IMR-90 (cell line): ENCODE measurements around the gene RFX2. TPM values are rescaled to one million over a fixed set of nuclear protein-coding genes. Genes with fewer than 3 reads are reported as not detected.

Experiments
- ATAC-seq: fragments of 200-7000 bp; cut with Tn5 transposase; 2 replicates; pipeline ENCODE4 v1.9.1; 2020; ENCODE audit warnings: low read depth, mild to moderate bottlenecking, moderate library complexity
- BruUV-seq: library from RNA; stranded (reverse); fragments of 400-500 nt; replicated peaks from 2 replicates; lab custom pipeline; 2021; lab: Mats Ljungman, UMichigan
- CTCF ChIA-PET: fragments of 300-600 bp; formaldehyde crosslinking; extraction: SDS; loops from one replicate; lab custom pipeline; 2021; ENCODE audit warnings: antibody characterized with exemption; lab: Yijun Ruan, JAX
- POLR2A ChIA-PET: fragments of 300-600 bp; sonication (Branson Sonifier 250); formaldehyde crosslinking; loops from one replicate; lab custom pipeline; 2022; ENCODE audit warnings: antibody characterized with exemption; ENCODE audit not compliant: unreplicated experiment; lab: Charles Lee
- DNase-seq: peaks from one replicate; pipeline ENCODE4 v3.0.0; 2013
- H2AFZ ChIP-seq: replicated peaks from 2 replicates; pipeline ENCODE3; 2013; ENCODE audit warnings: low read length, mild to moderate bottlenecking; ENCODE audit not compliant: poor library complexity
- H2AK5ac ChIP-seq: 2 replicates; pipeline ENCODE4 v1.6.1; 2013; ENCODE audit warnings: low read depth, low read length, inconsistent platforms
- H2AK9ac ChIP-seq: replicated peaks from 2 replicates; pipeline ENCODE3; 2013; ENCODE audit warnings: mild to moderate bottlenecking, low read depth, low read length, moderate library complexity; ENCODE audit not compliant: poor library complexity
- H2BK120ac ChIP-seq: 2 replicates; pipeline ENCODE4 v1.6.1; 2013; ENCODE audit warnings: low read depth, low read length, inconsistent platforms
- H2BK15ac ChIP-seq: 3 replicates; pipeline ENCODE4 v1.6.1; 2013; ENCODE audit warnings: low read depth, low read length, inconsistent platforms
- H2BK20ac ChIP-seq: 2 replicates; pipeline ENCODE4 v1.6.1; 2013; ENCODE audit warnings: low read depth, mild to moderate bottlenecking, inconsistent platforms, low read length, moderate library complexity
- H2BK5ac ChIP-seq: 2 replicates; pipeline ENCODE4 v1.6.1; 2013; ENCODE audit warnings: mild to moderate bottlenecking, low read depth, low read length, inconsistent platforms; ENCODE audit not compliant: poor library complexity, severe bottlenecking
- H3K14ac ChIP-seq: replicated peaks from 2 replicates; pipeline ENCODE4 v1.6.1; 2013; ENCODE audit warnings: low read depth, low read length, inconsistent platforms
- H3K18ac ChIP-seq: 2 replicates; pipeline ENCODE4 v1.6.1; 2013; ENCODE audit warnings: low read depth, low read length, control low read depth
- H3K23ac ChIP-seq: 2 replicates; pipeline ENCODE4 v1.6.1; 2013; ENCODE audit warnings: low read depth, low read length, inconsistent platforms
- H3K27ac ChIP-seq: 2 replicates; pipeline ENCODE4 v1.5.1; 2013; ENCODE audit warnings: mild to moderate bottlenecking, control low read depth, low read length; ENCODE audit not compliant: insufficient read depth
- H3K27me3 ChIP-seq: 2 replicates; pipeline ENCODE4 v1.6.1; 2013; ENCODE audit warnings: low read length; ENCODE audit not compliant: control insufficient read depth, insufficient read depth
- H3K36me3 ChIP-seq: 2 replicates; pipeline ENCODE4 v1.6.1; 2013; ENCODE audit warnings: low read length, mixed read lengths; ENCODE audit not compliant: control insufficient read depth, insufficient read depth
- H3K4ac ChIP-seq: 2 replicates; pipeline ENCODE4 v1.6.1; 2013; ENCODE audit warnings: low read depth, low read length, inconsistent platforms
- H3K4me1 ChIP-seq: 2 replicates; pipeline ENCODE4 v1.6.1; 2013; ENCODE audit warnings: low read length, mixed read lengths; ENCODE audit not compliant: control insufficient read depth, insufficient read depth
- H3K4me2 ChIP-seq: 2 replicates; pipeline ENCODE4 v1.6.1; 2013; ENCODE audit warnings: low read depth, mild to moderate bottlenecking, control low read depth, low read length, moderate library complexity
- H3K4me3 ChIP-seq: 2 replicates; pipeline ENCODE4 v1.5.1; 2013; ENCODE audit warnings: low read depth, mild to moderate bottlenecking, control low read depth, low read length, moderate library complexity; ENCODE audit not compliant: insufficient read depth
- H3K56ac ChIP-seq: 2 replicates; pipeline ENCODE4 v1.6.1; 2013; ENCODE audit warnings: low read length, inconsistent platforms; ENCODE audit not compliant: insufficient read depth; ENCODE audit errors: extremely low read depth
- H3K79me1 ChIP-seq, 2 experiments: 2 replicates each; pipeline ENCODE4 v1.6.1; 2013; ENCODE audit warnings: low read length in 2 of 2, inconsistent platforms in 1 of 2, low read depth in 1 of 2
- H3K9ac ChIP-seq: 2 replicates; pipeline ENCODE4 v1.6.1; 2013; ENCODE audit warnings: low read depth, low read length, control low read depth
- H3K9me1 ChIP-seq: 2 replicates; pipeline ENCODE4 v1.6.1; 2013; ENCODE audit warnings: low read length, inconsistent platforms; ENCODE audit not compliant: insufficient read depth
- H3K9me3 ChIP-seq: 2 replicates; pipeline ENCODE4 v1.6.1; 2013; ENCODE audit warnings: low read length; ENCODE audit not compliant: control insufficient read depth, insufficient read depth
- H4K20me1 ChIP-seq: 2 replicates; pipeline ENCODE4 v1.6.1; 2013; ENCODE audit warnings: low read length, inconsistent platforms; ENCODE audit not compliant: insufficient read depth
- H4K5ac ChIP-seq: 2 replicates; pipeline ENCODE4 v1.6.1; 2013; ENCODE audit warnings: mild to moderate bottlenecking, low read depth, low read length, control low read depth
- H4K8ac ChIP-seq, 2 experiments: 2 replicates each; pipeline ENCODE4 v1.6.1; 2013; ENCODE audit warnings: low read depth in 2 of 2, low read length in 2 of 2, control low read depth in 1 of 2, inconsistent platforms in 1 of 2
- H4K91ac ChIP-seq: 2 replicates; pipeline ENCODE4 v1.6.1; 2013; ENCODE audit warnings: low read depth, low read length, inconsistent platforms; ENCODE audit not compliant: insufficient read depth
- RFX5 ChIP-seq: IDR thresholded peaks from 2 replicates; pipeline ENCODE4 v1.8.0; 2012; ENCODE audit warnings: low read depth, mild to moderate bottlenecking, low read length, moderate library complexity
- WGBS, 2 experiments: methylation state at CpG; one replicate each; pipeline versions ENCODE4 v1.1.5 to v1.1.7; 2013; ENCODE audit warnings: missing lambda C conversion rate in 2 of 2; ENCODE audit not compliant: insufficient read length in 1 of 2; ENCODE audit errors: extremely low coverage in 2 of 2; 5-methylcytosine and 5-hydroxymethylcytosine counted together
- dilution Hi-C: fragments of 300-500 bp; cut with HindIII; formaldehyde crosslinking; loops from one replicate; pipeline ENCODE4 v1.14.3; 2018; ENCODE audit warnings: low sequenced_read_pairs; ENCODE audit not compliant: unreplicated experiment
- in situ Hi-C: fragments of 300-500 bp; cut with MboI; formaldehyde crosslinking; loops from 3 replicates; pipeline ENCODE4 v1.14.3; 2019; ENCODE audit warnings: low sequenced_read_pairs, inconsistent platforms, mixed read lengths
- intact Hi-C: fragments of 100-400 bp; cut with micrococcal nuclease; formaldehyde crosslinking; loops from 2 replicates; pipeline ENCODE4 v1.10.0; 2022
- polyA plus RNA-seq, 3 experiments: library from polyadenylated mRNA; depleted of rRNA; stranded (reverse); fragments of >200 nt; gene quantifications; 2 replicates each; pipeline ENCODE4 v1.2.3, GENCODE V29; 2012; ENCODE audit warnings: low replicate concordance in 1 of 3
- total RNA-seq: library from RNA; depleted of rRNA; stranded (reverse); fragments of >200 nt; gene quantifications from 2 replicates; pipeline ENCODE4 v1.2.3, GENCODE V29; 2012
- TF ChIP-seq, protein P1 (sequence below): fragments of 150-350 bp; IDR thresholded peaks from 2 replicates; pipeline ENCODE4 v1.6.1; 2017; ENCODE audit warnings: mild to moderate bottlenecking, antibody characterized with exemption, low read length, low read depth

The RFX2 gene
- total and polyA plus RNA-seq, 2 of the 4 experiments (the other 2 are of a cell fraction): 2.2 to 4.9 TPM

GRCh38 chr19:5974721-5975387 is 135.4 kb downstream of the RFX2 start:
- H2AFZ ChIP-seq: no peak overlapping the region
- CTCF ChIA-PET: no interaction called here
- no peak overlapping the region for H3K4me3 ChIP-seq
- H2AK5ac ChIP-seq: no peak overlapping the region
- BruUV-seq: no TSS peak
- no peak overlapping the region for H4K5ac ChIP-seq
- dilution Hi-C loops (no loop called here), intact Hi-C loops (no loop called here), in situ Hi-C loops (no loop called here)
- no peak overlapping the region for H3K23ac ChIP-seq
- H3K9me3 ChIP-seq: no peaks in the 10 kb centered on the region
- H3K79me1 ChIP-seq: peaks cover 15 to 83% of the 10 kb centered on the region in 2 experiments
- ATAC-seq (no peak), DNase-seq (peak; percentile 35)
- no peak overlapping the region for H2BK15ac ChIP-seq
- H3K36me3 ChIP-seq: peaks cover 20% of the 10 kb centered on the region
- no peak overlapping the region for H2BK120ac ChIP-seq
- no peak overlapping the region for H4K8ac ChIP-seq
- no peak overlapping the region for H3K9ac ChIP-seq
- no peak overlapping the region for H4K91ac ChIP-seq
- H3K4me2 ChIP-seq: no peak overlapping the region; the same call in 1 of the 2 replicates
- no peak overlapping the region for H3K56ac ChIP-seq
- no peaks in the 10 kb centered on the region for H3K27me3 ChIP-seq
- H3K4me1 ChIP-seq: peaks cover 14% of the 10 kb centered on the region
- 83% methylated on average over 3 of the region's 10 CpGs; no CpG with 5 or more reads in 1 of the 2 experiments for WGBS, 2 experiments
- H3K9me1 ChIP-seq: peaks cover 30% of the 10 kb centered on the region
- H3K4ac ChIP-seq: no peak overlapping the region
- H2AK9ac ChIP-seq: no peak overlapping the region
- POLR2A ChIA-PET: no interaction called here
- TF ChIP-seq, protein P1, sequence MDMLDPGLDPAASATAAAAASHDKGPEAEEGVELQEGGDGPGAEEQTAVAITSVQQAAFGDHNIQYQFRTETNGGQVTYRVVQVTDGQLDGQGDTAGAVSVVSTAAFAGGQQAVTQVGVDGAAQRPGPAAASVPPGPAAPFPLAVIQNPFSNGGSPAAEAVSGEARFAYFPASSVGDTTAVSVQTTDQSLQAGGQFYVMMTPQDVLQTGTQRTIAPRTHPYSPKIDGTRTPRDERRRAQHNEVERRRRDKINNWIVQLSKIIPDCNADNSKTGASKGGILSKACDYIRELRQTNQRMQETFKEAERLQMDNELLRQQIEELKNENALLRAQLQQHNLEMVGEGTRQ: peak; percentile 22; the same call in 1 of the 2 replicates
- TF ChIP-seq RFX5: no peak
- H3K27ac ChIP-seq: no peak overlapping the region
- no peak overlapping the region for H3K18ac ChIP-seq
- peaks cover 68% of the 10 kb centered on the region for H4K20me1 ChIP-seq
- H3K14ac ChIP-seq: no peak overlapping the region
- no peak overlapping the region for H2BK20ac ChIP-seq
- no peak overlapping the region for H2BK5ac ChIP-seq
